Thymus (tissue), 11 donors: ENCODE results near the gene RALY. TPM values are rescaled to one million over a fixed set of nuclear protein-coding genes. Genes with fewer than 3 reads are reported as not detected.

Experiments used
- DNase-seq, 9 donors: peaks; one replicate each; pipeline ENCODE4 v3.0.0-alpha.2; 2013; ENCODE audit warnings: low spot score in 9 of 9, low read depth in 6 of 9, missing footprints in 1 of 9
- H3K27ac ChIP-seq, 2 donors: one replicate each; pipeline ENCODE4 v1.5.1; 2013; ENCODE audit warnings: control low read depth in 1 of 2, low read depth in 1 of 2, low read length in 1 of 2, mild to moderate bottlenecking in 1 of 2, moderate library complexity in 1 of 2
- H3K27me3 ChIP-seq, 2 donors: one replicate each; pipeline ENCODE4 v1.5.1; 2013; ENCODE audit warnings: low read length in 1 of 2; ENCODE audit not compliant: control insufficient read depth in 2 of 2, insufficient read depth in 1 of 2
- H3K36me3 ChIP-seq, 2 donors: one replicate each; pipeline ENCODE4 v1.5.1; 2013; ENCODE audit warnings: low read length in 1 of 2, mild to moderate bottlenecking in 1 of 2, moderate library complexity in 1 of 2; ENCODE audit not compliant: control insufficient read depth in 2 of 2, insufficient read depth in 2 of 2
- H3K4me1 ChIP-seq, 2 donors: one replicate each; pipeline ENCODE4 v1.5.1; 2013; ENCODE audit warnings: low read length in 2 of 2; ENCODE audit not compliant: control insufficient read depth in 2 of 2, insufficient read depth in 2 of 2
- H3K4me3 ChIP-seq, 2 donors: one replicate each; pipeline ENCODE4 v1.5.1; 2013; ENCODE audit warnings: low read length in 2 of 2, control low read depth in 1 of 2, mild to moderate bottlenecking in 1 of 2
- H3K9me3 ChIP-seq, 2 donors: one replicate each; pipeline ENCODE4 v1.5.1; 2013; ENCODE audit warnings: low read length in 1 of 2, mild to moderate bottlenecking in 1 of 2; ENCODE audit not compliant: control insufficient read depth in 2 of 2, insufficient read depth in 1 of 2
- WGBS: extraction: QIAGEN DNeasy Blood & Tissue Kit; methylation state at CpG from one replicate; pipeline ENCODE4 v1.1.7; 2013; 5-methylcytosine and 5-hydroxymethylcytosine counted together
- polyA plus RNA-seq: library from polyadenylated mRNA; stranded (reverse); fragments of 200-250 nt; gene quantifications from one replicate; pipeline ENCODE4 v1.2.3, GENCODE V29; 2013
- total RNA-seq: library from RNA; stranded (reverse); fragments of 120-200 nt; gene quantifications from one replicate; pipeline ENCODE4 v1.2.4, GENCODE V29; 2013
- donor health status: healthy.

RALY gene
- total and polyA plus RNA-seq, 2 donors: 90.2 to 131 TPM

GRCh38 chr20:34062570-34063482 lies 69.1 kb downstream of the RALY start:
- 96% methylated on average over 5 of the region's 5 CpGs for WGBS
- peaks cover 8 to 15% of the 10 kb centered on the region in 2 donors for H3K4me1 ChIP-seq
- no peak overlapping the region for H3K27ac ChIP-seq

DNA sequence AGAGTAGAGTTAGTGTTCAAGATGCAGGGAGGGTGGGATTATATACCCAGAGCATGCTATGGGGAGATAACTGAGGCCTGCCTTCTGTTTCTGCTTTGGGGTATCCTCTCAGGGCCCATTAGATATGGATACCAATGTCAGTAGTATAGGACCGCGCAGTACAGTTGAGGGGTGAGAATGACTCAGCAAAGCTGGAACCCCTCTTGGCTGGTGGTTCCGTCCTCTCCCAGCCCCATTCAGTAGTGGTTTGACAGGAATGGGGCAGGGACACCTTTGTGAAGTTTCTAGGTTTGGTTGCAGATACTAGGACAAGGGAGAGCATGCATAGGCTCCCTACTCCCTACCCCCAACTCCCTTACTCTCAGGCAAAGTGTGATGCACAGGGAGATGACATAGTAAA lies 70.6 kb downstream of the RALY start:
- H3K27me3 ChIP-seq: no peaks in the 10 kb centered on the region
- H3K4me3 ChIP-seq: no peak overlapping the region
- peaks cover 33 to 51% of the 10 kb centered on the region in 2 donors for H3K36me3 ChIP-seq
- 97% methylated on average over 3 of the region's 3 CpGs for WGBS
- H3K9me3 ChIP-seq: no peaks in the 10 kb centered on the region
- peaks cover 3 to 7% of the 10 kb centered on the region in 2 donors for H3K4me1 ChIP-seq
- no peak overlapping the region for H3K27ac ChIP-seq
- no peak for DNase-seq

More at GRCh38 chr20:34062570-34063482, 69.1 kb downstream of the RALY start:
- Histone ChIP-seq H3K9me3 (no peaks in the 10 kb centered on the region), H3K36me3 (peaks cover 38 to 55% of the 10 kb centered on the region in 2 donors), H3K27me3 (no peaks in the 10 kb centered on the region), H3K4me3 (no peak overlapping the region)
- no peak for DNase-seq

- H3K4me1 ChIP-seq: peaks cover 3 to 10% of the 10 kb centered on the region in 2 donors
- H3K4me3 ChIP-seq: no peak overlapping the region
- H3K36me3 ChIP-seq: peaks cover 28 to 41% of the 10 kb centered on the region in 2 donors
- H3K27ac ChIP-seq: no peak overlapping the region
- WGBS: over 99% methylated on average over 2 of the region's 2 CpGs
- no peaks in the 10 kb centered on the region for H3K9me3 ChIP-seq
- DNase-seq: no peak
- no peaks in the 10 kb centered on the region for H3K27me3 ChIP-seq
Observed at GRCh38 chr20:34065260-34065659, 71.5 kb downstream of the RALY start.

GRCh38 chr20:34066476-34067090 lies 72.9 kb downstream of the RALY start:
- Histone ChIP-seq H3K9me3 (no peaks in the 10 kb centered on the region), H3K4me1 (peaks cover 3 to 10% of the 10 kb centered on the region in 2 donors), H3K36me3 (peaks cover 21 to 40% of the 10 kb centered on the region in 2 donors), H3K27me3 (no peaks in the 10 kb centered on the region), H3K27ac (no peak overlapping the region), H3K4me3 (no peak overlapping the region)
- DNase-seq: no peak
- WGBS: 97% methylated on average over 3 of the region's 3 CpGs

- no peak for DNase-seq
Observed at GRCh38 chr20:34068001-34068400, 74.3 kb downstream of the RALY start.

GRCh38 chr20:34069341-34070078 lies 75.8 kb downstream of the RALY start:
- H3K4me3 ChIP-seq: no peak overlapping the region
- WGBS: 35% methylated on average over 7 of the region's 7 CpGs
- H3K9me3 ChIP-seq: no peaks in the 10 kb centered on the region
- peaks cover 37 to 48% of the 10 kb centered on the region in 2 donors for H3K36me3 ChIP-seq
- no peaks in the 10 kb centered on the region for H3K27me3 ChIP-seq
- peak; percentile 24 to 81 (median 61) for DNase-seq
- H3K4me1 ChIP-seq: peaks cover 3 to 10% of the 10 kb centered on the region in 2 donors
- H3K27ac ChIP-seq: no peak overlapping the region

More at GRCh38 chr20:34068001-34068400, 74.3 kb downstream of the RALY start:
- no peak overlapping the region for H3K4me3 ChIP-seq
- WGBS: 93% methylated on average over 1 of the region's 1 CpG
- no peaks in the 10 kb centered on the region for H3K27me3 ChIP-seq
- H3K27ac ChIP-seq: no peak overlapping the region
- peaks cover 3 to 10% of the 10 kb centered on the region in 2 donors for H3K4me1 ChIP-seq
- no peaks in the 10 kb centered on the region for H3K9me3 ChIP-seq
- peaks cover 30 to 46% of the 10 kb centered on the region in 2 donors for H3K36me3 ChIP-seq

GRCh38 chr20:34070079-34070439 lies 76.3 kb downstream of the RALY start:
- Histone ChIP-seq H3K27ac (no peak overlapping the region), H3K9me3 (no peaks in the 10 kb centered on the region), H3K27me3 (no peaks in the 10 kb centered on the region), H3K36me3 (peaks cover 37 to 50% of the 10 kb centered on the region in 2 donors), H3K4me3 (no peak overlapping the region), H3K4me1 (peaks cover 3 to 10% of the 10 kb centered on the region in 2 donors)
- WGBS: 98% methylated on average over 3 of the region's 3 CpGs
- no peak for DNase-seq

DNA sequence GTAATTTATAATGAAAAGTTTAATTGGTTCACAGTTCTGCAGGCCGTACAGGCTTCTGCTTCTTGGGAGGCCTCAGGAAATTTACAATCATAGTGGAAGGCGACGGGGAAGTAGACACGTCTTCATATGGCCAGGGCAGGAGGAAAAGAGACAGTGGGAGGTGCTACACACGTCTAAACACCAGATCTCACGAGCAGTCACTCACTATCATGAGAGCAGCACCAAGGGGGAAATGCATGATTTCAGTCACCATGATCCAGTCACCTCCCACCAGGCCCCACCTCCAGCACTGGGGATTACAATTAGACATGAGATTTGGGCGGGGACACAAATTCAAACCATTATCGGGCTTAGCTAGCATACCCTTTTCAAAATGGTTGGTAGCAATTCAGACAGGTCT lies 77.1 kb downstream of the RALY start:
- Histone ChIP-seq H3K27me3 (no peaks in the 10 kb centered on the region), H3K4me3 (no peak overlapping the region), H3K4me1 (peaks cover 3 to 10% of the 10 kb centered on the region in 2 donors), H3K36me3 (peaks cover 39 to 50% of the 10 kb centered on the region in 2 donors), H3K27ac (no peak overlapping the region), H3K9me3 (no peaks in the 10 kb centered on the region)
- no peak for DNase-seq
- 91% methylated on average over 8 of the region's 8 CpGs for WGBS
